ENCODE data around the gene PTPN14.

PTPN14 gene

GRCh38 chr1:214305164-214305751 lies 246.1 kb downstream of the PTPN14 start:
- no peak for DNase-seq (ENCODE audit: low read depth)

GRCh38 chr1:214303141-214303930 lies 248.1 kb downstream of the PTPN14 start:
- no peak for DNase-seq (ENCODE audit: low read depth)

- no peak for DNase-seq (ENCODE audit: low read depth)
Measured at GRCh38 chr1:214301526-214301925, 249.9 kb downstream of the PTPN14 start.

GRCh38 chr1:214300149-214300780 lies 251.1 kb downstream of the PTPN14 start:
- DNase-seq (ENCODE audit: low read depth) = no peak
